K562 (cell line): ENCODE data around the gene TBXAS1. TPM values are rescaled to one million over a fixed set of nuclear protein-coding genes. Genes with fewer than 3 reads are reported as not detected.

Experiments used
- CCNT2 ChIP-seq: IDR thresholded peaks from 2 replicates; pipeline ENCODE4 v1.6.1; 2011; ENCODE audit warnings: borderline replicate concordance, low read depth, mild to moderate bottlenecking, moderate library complexity, mixed read lengths, low read length; ENCODE audit not compliant: insufficient read length; ENCODE audit errors: extremely low read depth
- GATAD2A ChIP-seq: fragments of 450-650 bp; IDR thresholded peaks from 2 replicates; pipeline ENCODE4 v1.6.1; 2017
- HMG20B ChIP-seq: fragments of 250-450 bp; sonication (Bioruptor Pico); IDR thresholded peaks from 2 replicates; pipeline ENCODE4 v1.5.0; 2021; ENCODE audit warnings: mild to moderate bottlenecking
- JUNB ChIP-seq: fragments of 450-650 bp; formaldehyde crosslinking; conservative IDR thresholded peaks from 2 replicates; pipeline ENCODE4 v1.4.0; 2020; ENCODE audit warnings: mild to moderate bottlenecking
- JUND ChIP-seq, 2 experiments: IDR thresholded peaks; 2 replicates in 1 of 2; 3 replicates in 1 of 2; pipeline ENCODE4 v1.6.1; 2011; ENCODE audit warnings: borderline replicate concordance in 2 of 2, low read depth in 2 of 2, low read length in 2 of 2, improper control_type of control experiment in 1 of 2, missing biosample characterization in 1 of 2, missing genetic modification characterization in 1 of 2, missing genetic modification reagents in 1 of 2
- KLF16 ChIP-seq: IDR thresholded peaks from 2 replicates; pipeline ENCODE4 v1.6.1; 2016; ENCODE audit warnings: antibody characterized with exemption
- NFATC3 ChIP-seq: fragments of 450-650 bp; IDR thresholded peaks from 2 replicates; pipeline ENCODE4 v1.6.1; 2017; ENCODE audit warnings: mild to moderate bottlenecking
- PPARD ChIP-seq: fragments of 250-450 bp; sonication (Bioruptor Pico); IDR thresholded peaks from 2 replicates; pipeline ENCODE4 v1.8.0; 2022; ENCODE audit warnings: inconsistent platforms, mild to moderate bottlenecking, moderate library complexity
- RB1 ChIP-seq: fragments of 450-650 bp; IDR thresholded peaks from 2 replicates; pipeline ENCODE4 v1.6.1; 2017; ENCODE audit warnings: low read depth, mild to moderate bottlenecking
- RBM34 ChIP-seq: fragments of 200-400 bp; formaldehyde crosslinking; IDR thresholded peaks from 2 replicates; pipeline ENCODE4 v1.6.1; 2018; ENCODE audit warnings: low read length, borderline replicate concordance; ENCODE audit not compliant: insufficient read depth
- SMAD4 ChIP-seq: fragments of 250-450 bp; sonication (Bioruptor Pico); conservative IDR thresholded peaks from 2 replicates; pipeline ENCODE4 v1.8.0; 2021; ENCODE audit warnings: inconsistent platforms, mild to moderate bottlenecking, moderate library complexity
- SMARCB1 ChIP-seq: IDR thresholded peaks from 2 replicates; pipeline ENCODE4 v1.6.1; 2011; ENCODE audit warnings: improper control_type of control experiment, low read depth; ENCODE audit not compliant: insufficient read length
- STAG1 ChIP-seq: sonication (generic); formaldehyde crosslinking; IDR thresholded peaks from 2 replicates; pipeline ENCODE4 v1.5.0; 2020; ENCODE audit warnings: missing genetic modification reagents, borderline replicate concordance
- ZNF282 ChIP-seq: sonication (generic); formaldehyde crosslinking; IDR thresholded peaks from 2 replicates; pipeline ENCODE4 v1.8.1; 2023; ENCODE audit warnings: missing genetic modification reagents
- ZNF76 ChIP-seq: fragments of 250-450 bp; sonication (Bioruptor Pico); IDR thresholded peaks from 2 replicates; pipeline ENCODE4 v1.4.0; 2020; ENCODE audit warnings: mild to moderate bottlenecking, moderate library complexity, borderline replicate concordance
- ZSCAN29 ChIP-seq: fragments of 450-650 bp; IDR thresholded peaks from 2 replicates; pipeline ENCODE4 v1.6.1; 2017
- polyA plus RNA-seq, 8 experiments: library from polyadenylated mRNA; depleted of rRNA in 4 of 8; stranded (reverse) in 5 of 8; unstranded in 3 of 8; fragments of >200 nt; fragmentation: Nextera tagmentation in 2 of 8; fragmentation: Illumina TruSeq in 1 of 8; extraction: Ambion mirVana in 2 of 8; extraction: Trizol in 1 of 8; gene quantifications; 2 replicates each; pipeline versions ENCODE4 v1.2.1 to v1.2.3, GENCODE V29; 2011 to 2014; ENCODE audit warnings: inconsistent platforms in 1 of 8, missing spikeins in 1 of 8
- total RNA-seq, 7 experiments: library from RNA; depleted of rRNA in 6 of 7; stranded (reverse); fragments of >200 nt in 6 of 7; fragmentation: Illumina TruSeq in 2 of 7; extraction: Trizol in 2 of 7; gene quantifications; 2 replicates each; pipeline versions ENCODE4 v1.2.1 to v1.2.3, GENCODE V29; 2011 to 2021; ENCODE audit warnings: low replicate concordance in 1 of 7
- TF ChIP-seq, protein P1 (sequence below): fragments of 250-450 bp; sonication (Bioruptor Pico); IDR thresholded peaks from 2 replicates; pipeline ENCODE4 v1.4.0; 2020
- TF ChIP-seq, protein P2 (sequence below): sonication (generic); formaldehyde crosslinking; IDR thresholded peaks from 2 replicates; pipeline ENCODE4 v1.8.0; 2022; ENCODE audit warnings: missing genetic modification reagents, mild to moderate bottlenecking, borderline replicate concordance
- TF ChIP-seq, protein P3 (sequence below): sonication (generic); formaldehyde crosslinking; IDR thresholded peaks from 2 replicates; pipeline ENCODE4 v1.8.0; 2023; ENCODE audit warnings: mild to moderate bottlenecking, missing genetic modification reagents

The TBXAS1 gene
- total and polyA plus RNA-seq, 9 of the 15 experiments (the other 6 are each of a cell fraction or from before 2014, with no cell fraction given): 1.1 to 8.3 (median 1.9) TPM

DNA sequence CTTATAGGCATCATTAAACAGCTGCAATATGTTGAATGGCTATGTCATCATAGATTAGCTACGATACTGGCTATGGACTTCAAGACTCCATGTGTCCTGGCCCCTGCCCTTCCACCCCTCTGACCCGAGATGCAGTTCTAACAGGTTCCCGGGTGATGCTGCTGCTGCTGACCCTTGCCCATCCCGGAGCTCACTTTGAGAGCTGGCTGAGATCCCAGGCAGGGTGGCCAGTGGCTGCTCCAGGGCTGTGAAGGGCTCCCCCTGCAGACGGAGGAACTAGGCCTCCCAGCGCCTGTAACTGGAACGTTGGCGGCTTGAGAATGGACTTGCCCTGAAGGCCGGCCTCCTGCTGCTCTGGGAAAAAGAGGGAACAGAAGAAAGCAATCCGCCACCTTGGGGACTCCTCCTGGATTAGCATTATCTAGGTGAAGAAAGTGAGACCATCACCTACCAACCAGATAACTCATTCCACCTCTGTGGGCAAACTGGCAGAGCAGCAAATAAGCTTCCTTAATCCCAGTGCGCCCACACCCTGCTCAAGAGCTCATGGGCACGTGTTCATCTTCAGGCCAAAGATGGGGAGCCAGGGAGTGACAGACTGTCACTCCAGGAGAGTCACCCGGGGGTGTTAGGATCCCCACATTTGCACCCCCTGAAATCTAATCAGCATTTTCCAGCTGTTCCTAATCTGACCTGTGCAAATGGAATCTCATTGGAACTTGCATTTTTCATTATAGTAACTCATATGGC lies 176.9 kb downstream of the TBXAS1 start (continued):
- TF ChIP-seq, protein P1, sequence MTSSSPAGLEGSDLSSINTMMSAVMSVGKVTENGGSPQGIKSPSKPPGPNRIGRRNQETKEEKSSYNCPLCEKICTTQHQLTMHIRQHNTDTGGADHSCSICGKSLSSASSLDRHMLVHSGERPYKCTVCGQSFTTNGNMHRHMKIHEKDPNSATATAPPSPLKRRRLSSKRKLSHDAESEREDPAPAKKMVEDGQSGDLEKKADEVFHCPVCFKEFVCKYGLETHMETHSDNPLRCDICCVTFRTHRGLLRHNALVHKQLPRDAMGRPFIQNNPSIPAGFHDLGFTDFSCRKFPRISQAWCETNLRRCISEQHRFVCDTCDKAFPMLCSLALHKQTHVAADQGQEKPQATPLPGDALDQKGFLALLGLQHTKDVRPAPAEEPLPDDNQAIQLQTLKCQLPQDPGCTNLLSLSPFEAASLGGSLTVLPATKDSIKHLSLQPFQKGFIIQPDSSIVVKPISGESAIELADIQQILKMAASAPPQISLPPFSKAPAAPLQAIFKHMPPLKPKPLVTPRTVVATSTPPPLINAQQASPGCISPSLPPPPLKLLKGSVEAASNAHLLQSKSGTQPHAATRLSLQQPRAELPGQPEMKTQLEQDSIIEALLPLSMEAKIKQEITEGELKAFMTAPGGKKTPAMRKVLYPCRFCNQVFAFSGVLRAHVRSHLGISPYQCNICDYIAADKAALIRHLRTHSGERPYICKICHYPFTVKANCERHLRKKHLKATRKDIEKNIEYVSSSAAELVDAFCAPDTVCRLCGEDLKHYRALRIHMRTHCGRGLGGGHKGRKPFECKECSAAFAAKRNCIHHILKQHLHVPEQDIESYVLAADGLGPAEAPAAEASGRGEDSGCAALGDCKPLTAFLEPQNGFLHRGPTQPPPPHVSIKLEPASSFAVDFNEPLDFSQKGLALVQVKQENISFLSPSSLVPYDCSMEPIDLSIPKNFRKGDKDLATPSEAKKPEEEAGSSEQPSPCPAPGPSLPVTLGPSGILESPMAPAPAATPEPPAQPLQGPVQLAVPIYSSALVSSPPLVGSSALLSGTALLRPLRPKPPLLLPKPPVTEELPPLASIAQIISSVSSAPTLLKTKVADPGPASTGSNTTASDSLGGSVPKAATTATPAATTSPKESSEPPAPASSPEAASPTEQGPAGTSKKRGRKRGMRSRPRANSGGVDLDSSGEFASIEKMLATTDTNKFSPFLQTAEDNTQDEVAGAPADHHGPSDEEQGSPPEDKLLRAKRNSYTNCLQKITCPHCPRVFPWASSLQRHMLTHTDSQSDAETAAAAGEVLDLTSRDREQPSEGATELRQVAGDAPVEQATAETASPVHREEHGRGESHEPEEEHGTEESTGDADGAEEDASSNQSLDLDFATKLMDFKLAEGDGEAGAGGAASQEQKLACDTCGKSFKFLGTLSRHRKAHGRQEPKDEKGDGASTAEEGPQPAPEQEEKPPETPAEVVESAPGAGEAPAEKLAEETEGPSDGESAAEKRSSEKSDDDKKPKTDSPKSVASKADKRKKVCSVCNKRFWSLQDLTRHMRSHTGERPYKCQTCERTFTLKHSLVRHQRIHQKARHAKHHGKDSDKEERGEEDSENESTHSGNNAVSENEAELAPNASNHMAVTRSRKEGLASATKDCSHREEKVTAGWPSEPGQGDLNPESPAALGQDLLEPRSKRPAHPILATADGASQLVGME (CRISPR knock-in tag): no peak
- TF ChIP-seq JUND (IDR thresholded peaks at IDR 0.05; ENCODE audit: borderline replicate concordance, low read depth, low read length) (no peak), JUND (tag; IDR thresholded peaks at IDR 0.05; ENCODE audit: borderline replicate concordance, low read depth, low read length) (peak; percentile 34; the same call in 1 of the 3 replicates), PPARD (CRISPR knock-in tag) (no peak), NFATC3 (no peak), ZNF282 (no peak), HMG20B (CRISPR knock-in tag) (no peak), SMARCB1 (no peak), GATAD2A (no peak), JUNB (CRISPR knock-in tag) (no peak), STAG1 (peak; percentile 95), ZSCAN29 (no peak), RBM34 (no peak), ZNF76 (CRISPR knock-in tag) (no peak), CCNT2 (no peak), RB1 (peak; percentile 68), SMAD4 (CRISPR knock-in tag) (no peak), KLF16 (no peak)
- TF ChIP-seq, protein P2, sequence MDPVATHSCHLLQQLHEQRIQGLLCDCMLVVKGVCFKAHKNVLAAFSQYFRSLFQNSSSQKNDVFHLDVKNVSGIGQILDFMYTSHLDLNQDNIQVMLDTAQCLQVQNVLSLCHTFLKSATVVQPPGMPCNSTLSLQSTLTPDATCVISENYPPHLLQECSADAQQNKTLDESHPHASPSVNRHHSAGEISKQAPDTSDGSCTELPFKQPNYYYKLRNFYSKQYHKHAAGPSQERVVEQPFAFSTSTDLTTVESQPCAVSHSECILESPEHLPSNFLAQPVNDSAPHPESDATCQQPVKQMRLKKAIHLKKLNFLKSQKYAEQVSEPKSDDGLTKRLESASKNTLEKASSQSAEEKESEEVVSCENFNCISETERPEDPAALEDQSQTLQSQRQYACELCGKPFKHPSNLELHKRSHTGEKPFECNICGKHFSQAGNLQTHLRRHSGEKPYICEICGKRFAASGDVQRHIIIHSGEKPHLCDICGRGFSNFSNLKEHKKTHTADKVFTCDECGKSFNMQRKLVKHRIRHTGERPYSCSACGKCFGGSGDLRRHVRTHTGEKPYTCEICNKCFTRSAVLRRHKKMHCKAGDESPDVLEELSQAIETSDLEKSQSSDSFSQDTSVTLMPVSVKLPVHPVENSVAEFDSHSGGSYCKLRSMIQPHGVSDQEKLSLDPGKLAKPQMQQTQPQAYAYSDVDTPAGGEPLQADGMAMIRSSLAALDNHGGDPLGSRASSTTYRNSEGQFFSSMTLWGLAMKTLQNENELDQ (CRISPR knock-in tag): no peak
- TF ChIP-seq, protein P3, sequence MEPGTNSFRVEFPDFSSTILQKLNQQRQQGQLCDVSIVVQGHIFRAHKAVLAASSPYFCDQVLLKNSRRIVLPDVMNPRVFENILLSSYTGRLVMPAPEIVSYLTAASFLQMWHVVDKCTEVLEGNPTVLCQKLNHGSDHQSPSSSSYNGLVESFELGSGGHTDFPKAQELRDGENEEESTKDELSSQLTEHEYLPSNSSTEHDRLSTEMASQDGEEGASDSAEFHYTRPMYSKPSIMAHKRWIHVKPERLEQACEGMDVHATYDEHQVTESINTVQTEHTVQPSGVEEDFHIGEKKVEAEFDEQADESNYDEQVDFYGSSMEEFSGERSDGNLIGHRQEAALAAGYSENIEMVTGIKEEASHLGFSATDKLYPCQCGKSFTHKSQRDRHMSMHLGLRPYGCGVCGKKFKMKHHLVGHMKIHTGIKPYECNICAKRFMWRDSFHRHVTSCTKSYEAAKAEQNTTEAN (CRISPR knock-in tag): no peak
